ENCODE data around the gene RTL1.

DNA sequence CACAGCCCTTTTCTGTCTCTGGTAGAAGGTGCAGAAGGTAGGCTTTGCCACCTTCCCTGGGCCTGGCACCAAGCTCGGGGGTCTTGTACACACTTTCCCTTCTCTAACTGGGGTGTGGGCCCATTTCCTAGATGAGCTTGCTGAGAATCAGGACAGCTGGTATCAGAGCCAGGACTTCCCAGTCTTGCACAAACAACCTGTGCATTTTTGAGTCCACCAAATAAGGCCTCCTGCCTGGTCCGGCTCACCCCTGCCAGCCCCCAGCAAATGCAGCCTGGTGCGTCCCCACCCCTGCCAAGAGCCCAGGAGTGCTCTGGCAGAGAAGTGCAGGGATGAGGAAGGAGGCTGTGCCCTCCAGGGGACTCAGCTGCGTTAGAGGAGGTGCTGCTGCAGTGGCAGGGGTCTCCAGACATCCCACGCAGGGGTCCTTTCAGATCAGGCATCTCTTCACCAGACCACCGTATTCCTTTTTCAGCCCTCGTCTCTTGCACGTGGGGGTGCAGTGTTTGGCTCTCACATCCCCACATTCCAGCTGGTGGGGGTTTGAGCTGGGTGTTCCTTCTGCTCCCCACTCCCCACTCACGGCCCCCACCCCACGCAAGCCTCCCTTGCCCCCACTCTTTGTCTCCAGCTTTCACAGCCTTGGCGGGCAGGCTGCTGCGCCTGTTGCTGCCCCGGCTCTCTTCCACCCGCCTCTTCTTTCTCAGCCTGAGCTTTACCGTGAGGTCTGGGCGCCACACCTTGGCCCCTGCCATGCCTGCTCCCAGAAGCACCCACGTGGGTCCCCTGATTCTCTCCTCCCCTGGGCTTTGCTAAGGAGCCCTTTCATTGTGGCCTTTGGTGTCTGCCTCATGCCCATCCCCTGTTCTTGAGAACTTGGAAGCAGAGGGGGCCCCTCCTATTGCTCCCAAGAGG, 45.3 kb downstream of the RTL1 start:
- TF ChIP-seq, protein P1, sequence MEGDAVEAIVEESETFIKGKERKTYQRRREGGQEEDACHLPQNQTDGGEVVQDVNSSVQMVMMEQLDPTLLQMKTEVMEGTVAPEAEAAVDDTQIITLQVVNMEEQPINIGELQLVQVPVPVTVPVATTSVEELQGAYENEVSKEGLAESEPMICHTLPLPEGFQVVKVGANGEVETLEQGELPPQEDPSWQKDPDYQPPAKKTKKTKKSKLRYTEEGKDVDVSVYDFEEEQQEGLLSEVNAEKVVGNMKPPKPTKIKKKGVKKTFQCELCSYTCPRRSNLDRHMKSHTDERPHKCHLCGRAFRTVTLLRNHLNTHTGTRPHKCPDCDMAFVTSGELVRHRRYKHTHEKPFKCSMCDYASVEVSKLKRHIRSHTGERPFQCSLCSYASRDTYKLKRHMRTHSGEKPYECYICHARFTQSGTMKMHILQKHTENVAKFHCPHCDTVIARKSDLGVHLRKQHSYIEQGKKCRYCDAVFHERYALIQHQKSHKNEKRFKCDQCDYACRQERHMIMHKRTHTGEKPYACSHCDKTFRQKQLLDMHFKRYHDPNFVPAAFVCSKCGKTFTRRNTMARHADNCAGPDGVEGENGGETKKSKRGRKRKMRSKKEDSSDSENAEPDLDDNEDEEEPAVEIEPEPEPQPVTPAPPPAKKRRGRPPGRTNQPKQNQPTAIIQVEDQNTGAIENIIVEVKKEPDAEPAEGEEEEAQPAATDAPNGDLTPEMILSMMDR (IDR thresholded peaks at IDR 0.05), result no peak
- no peak for TF ChIP-seq POLR2A (IDR thresholded peaks at IDR 0.05)
- TF ChIP-seq POLR2AphosphoS5 (IDR thresholded peaks at IDR 0.05), result no peak
- no peak for TF ChIP-seq EP300 (IDR thresholded peaks at IDR 0.05; ENCODE audit: low read depth)

All from transverse colon (tissue), 4 donors.